Inflammatory macrophage (primary cell): ENCODE data around the gene RICTOR.
"Not testable (repeated sequence)": the region's sequence is repeated elsewhere in the genome, so short reads cannot be mapped to it uniquely, and the experiment has no call there.

Experiments used
- DNase-seq, 2 donors: peaks; one replicate each; pipeline ENCODE4 v3.0.0-alpha.2; 2020 to 2022

Gene RICTOR

GRCh38 chr5:39055027-39055767 lies 19.0 kb downstream of the RICTOR start:
- no peak for DNase-seq

GRCh38 chr5:39053189-39053588 lies 21.0 kb downstream of the RICTOR start:
- no peak for DNase-seq

DNA sequence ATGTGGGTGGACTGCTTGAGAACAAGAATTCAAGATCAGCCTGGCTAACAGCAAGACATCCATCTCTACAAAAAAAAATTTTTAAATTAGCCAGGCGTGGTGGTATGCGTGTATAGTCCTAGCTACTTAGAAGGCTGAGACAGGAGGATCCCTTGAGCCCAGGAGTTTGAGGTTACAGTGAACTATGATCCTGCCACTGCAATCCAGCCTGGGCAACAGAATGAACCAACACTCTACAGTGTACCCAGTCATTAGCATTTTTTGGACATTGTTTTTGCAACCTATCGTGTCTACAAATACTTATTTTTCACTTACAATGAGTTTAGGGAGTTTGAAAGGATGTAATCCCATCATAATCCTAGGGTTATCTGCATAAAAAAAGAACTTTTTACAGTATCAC lies 22.1 kb downstream of the RICTOR start:
- DNase-seq = no peak

DNA sequence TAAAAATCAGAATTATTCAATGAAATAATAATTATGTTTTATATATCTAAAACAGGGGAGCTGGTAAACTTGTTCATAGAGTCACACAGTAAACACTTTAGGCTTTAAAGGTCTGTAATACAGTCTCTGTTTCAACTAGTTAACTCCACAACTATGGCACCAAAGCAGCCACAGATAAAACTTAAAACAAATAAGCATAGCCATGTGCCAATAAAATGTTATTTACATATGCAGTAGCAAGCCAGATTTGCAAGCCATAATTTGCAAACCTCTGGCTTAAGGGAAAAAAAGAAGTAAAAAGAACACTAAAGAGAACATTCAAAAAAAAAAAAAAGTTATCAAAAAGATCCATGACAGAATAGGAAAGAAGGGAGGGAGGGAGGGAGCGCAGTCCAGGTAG lies 24.9 kb downstream of the RICTOR start:
- no peak for DNase-seq

- no peak for DNase-seq
Measured at GRCh38 chr5:39040875-39041274, 33.3 kb downstream of the RICTOR start.

DNA sequence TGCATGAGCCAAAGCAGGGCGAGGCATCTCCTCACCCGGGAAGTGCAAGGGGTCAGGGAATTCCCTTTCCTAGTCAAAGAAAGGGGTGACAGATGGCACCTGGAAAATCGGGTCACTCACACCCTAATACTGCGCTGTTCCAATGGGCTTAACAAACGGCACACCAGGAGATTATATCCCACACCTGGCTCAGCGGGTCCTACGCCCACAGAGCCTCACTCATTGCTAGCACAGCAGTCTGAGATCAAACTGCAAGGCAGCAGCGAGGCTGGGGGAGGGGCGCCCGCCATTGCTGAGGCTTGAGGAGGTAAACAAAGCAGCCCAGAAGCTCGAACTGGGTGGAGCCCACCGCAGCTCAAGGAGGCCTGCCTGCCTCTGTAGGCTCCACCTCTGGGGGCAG lies 39.7 kb downstream of the RICTOR start:
- DNase-seq = not testable (repeated sequence)

DNA sequence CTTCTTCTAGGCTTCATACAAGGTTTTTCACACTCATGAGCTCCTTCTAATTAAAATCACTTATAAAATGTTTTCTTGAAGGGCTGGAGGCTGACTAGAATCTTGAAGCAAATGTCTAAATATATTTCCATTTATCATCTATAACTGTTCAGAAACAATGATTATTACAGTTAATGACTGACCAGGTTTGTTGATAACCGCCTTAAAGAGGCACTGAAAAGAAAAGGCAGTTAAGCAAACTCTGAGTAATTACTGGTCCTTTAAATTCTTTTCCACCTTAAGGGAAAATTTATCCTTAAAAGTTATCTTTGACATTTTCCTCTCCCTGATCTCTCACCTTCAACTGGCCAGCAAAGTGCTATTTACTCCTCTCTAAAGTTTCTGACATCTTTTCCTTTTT lies 43.2 kb downstream of the RICTOR start:
- DNase-seq = no peak

DNA sequence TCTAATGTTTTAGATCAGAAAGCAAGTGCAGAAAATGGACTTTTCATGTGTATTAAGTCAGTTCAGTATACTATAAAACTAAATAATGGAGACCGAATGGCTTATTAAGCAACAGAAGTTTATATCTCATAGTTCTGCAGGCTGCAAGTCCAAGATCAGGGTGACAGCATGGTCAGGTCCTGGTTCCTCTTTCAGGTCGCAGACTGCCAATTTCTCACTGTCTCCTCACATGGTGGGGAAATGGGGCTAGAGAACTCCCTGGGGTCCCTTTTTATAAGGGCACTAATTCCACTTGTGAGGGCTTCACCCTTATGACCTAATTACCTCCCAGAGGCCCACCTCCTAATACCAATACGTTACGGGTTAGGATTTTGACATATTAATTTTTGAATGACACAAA lies 48.7 kb downstream of the RICTOR start:
- peak; percentile 48 to 64 for DNase-seq

GRCh38 chr5:39024884-39025283 lies 49.3 kb downstream of the RICTOR start:
- DNase-seq = no peak

DNA sequence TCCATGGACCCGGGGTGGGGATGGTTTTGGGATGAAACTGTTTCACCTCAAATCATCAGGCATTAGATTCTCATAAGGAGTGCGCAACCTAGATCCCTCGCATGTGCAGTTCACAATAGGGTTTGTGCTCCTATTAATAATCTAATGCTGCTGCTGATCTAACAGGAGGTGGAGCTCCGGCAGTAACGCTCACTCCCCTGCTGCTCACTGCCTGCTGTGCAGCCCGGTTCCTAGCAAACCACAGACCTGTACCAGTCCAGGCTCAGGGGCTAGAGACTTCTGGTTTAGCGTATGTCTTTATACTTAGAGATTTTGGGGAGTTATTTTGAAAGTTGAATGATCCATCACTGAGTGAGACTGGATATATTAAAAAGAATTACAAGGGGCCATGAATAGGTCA lies 50.2 kb downstream of the RICTOR start:
- DNase-seq = no peak

- DNase-seq = no peak
Measured at GRCh38 chr5:39023121-39023520, 51.1 kb downstream of the RICTOR start.

- no peak for DNase-seq
Measured at GRCh38 chr5:39022151-39022550, 52.0 kb downstream of the RICTOR start.

- no peak for DNase-seq
Measured at GRCh38 chr5:39021413-39021812, 52.8 kb downstream of the RICTOR start.

DNA sequence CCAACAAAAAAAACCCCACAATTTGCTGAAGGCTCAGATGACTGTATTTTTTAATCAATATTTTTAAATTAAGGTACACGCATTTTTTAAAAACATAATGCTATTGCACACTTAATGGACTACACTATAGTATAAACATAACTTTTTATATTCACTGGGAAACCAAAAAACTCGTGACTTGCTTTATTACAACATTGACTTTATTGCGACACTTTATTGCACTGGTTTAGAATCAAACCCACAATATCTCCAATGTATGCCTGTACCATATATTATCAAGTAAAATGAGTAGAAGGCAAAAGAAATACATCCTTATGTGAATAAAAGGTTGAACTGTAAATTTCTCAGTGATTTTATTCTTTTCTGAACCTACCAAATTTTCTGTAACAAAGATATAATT lies 53.7 kb downstream of the RICTOR start:
- peak; percentile 40 to 67 for DNase-seq

DNA sequence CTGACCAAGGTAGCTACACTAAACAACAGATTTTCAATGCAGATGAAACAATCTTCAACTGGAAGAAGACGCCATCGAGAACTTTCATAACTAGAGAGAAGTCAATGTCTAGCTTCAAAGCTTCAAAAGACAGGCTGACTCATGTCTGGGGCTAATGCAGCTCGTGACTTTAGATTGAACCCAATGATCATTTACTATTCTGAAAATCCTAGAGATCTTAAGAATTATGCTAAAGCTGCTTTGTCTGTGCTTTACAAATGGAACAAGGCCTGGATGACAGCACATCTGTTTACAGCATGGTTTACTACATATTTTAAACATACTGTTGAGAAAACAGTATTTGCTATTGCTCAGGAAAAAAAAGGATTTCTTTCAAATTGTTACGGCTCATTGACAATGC lies 54.9 kb downstream of the RICTOR start:
- no peak for DNase-seq

DNA sequence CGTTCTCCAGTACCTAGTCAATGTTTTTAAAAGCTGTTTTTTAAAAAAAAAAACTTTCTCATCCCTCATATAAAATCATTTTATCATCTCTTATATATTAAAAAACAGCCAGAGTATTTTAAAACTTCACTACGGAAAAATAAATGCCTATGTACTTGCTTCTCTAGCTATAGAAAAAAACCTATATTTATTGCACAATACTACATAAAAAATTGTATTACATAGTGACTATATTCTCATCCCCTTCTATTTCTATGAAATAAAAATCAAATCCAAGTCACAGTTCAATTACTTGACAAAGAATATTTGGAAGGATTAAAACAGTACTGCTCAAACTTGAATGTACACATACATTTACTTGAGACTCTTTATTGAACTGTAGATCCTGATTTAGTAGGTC lies 56.7 kb downstream of the RICTOR start:
- no peak for DNase-seq

GRCh38 chr5:39016587-39017275 lies 57.5 kb downstream of the RICTOR start:
- no peak for DNase-seq

DNA sequence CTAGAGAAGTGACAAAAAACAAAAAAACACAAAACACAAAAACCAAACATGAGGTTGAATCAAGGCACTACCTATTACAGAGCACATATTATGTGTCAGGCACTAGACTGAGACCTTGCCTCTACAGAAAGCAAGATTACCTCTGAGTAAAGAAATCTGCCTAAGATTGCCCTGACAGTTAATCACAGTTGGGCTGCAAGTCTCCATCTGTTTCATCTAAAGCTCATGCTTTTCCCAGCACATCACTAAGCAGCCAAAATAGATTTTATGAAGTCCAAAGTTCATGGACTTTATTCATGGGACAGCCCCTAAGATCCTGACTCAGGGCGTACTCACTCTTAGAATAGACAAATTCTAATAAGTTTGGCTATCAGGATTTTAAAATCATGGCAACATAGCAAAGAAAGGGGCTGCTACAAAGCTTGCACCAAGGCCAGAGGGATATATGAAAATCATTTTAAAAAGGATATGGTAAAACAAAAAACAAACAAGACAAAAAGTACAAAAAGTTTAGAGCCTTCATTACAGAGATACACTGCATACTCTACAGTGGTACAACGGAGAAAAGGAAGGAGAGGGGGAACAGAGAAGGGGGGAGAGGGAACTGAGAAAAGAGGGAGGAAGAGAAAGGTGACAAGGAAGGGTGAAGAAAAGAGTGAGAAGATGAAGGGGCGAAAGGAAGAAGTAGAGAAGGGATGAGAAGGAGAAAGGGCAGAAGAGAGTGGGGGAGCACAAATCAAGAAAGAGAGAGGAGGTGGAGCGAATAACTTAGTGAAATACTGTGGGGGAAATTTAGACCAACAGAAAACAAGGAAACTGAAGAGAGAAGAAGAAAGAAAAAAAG lies 58.2 kb downstream of the RICTOR start:
- no peak for DNase-seq

DNA sequence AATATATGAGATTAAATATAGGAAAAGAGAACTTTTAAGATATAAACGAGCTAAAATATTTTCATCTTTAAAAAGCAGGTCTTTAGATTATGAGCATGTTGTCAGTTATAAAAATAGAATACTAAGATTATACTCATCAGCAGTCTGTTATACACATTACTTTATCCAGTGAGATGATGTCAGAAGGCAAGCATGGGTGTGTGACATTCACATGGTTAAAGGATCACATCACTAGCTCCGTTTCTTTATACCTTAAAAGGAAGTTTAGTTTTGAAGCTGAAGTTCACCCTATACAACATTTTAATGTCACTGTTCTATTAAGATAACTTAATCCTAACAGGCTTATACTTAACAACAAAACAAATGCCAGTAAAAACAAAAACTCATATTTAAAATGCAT lies 59.6 kb downstream of the RICTOR start:
- DNase-seq = peak; percentile 48 to 68

DNA sequence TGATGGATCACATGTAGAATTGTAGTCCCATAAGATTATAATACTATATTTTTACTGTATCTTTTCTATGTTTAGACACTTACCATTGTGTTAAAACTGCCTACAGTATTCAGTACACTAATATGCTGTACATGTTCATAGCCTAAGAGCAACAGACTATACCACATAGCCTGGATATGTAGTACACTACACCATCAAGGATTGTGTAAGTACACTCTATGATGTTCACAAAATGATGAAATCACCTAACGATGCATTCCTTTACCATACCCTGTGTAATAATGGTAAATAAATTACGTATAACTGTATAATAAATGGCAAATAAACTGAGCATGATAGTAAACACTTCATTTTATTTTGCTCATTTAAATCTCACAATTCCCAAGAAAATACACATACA lies 60.3 kb downstream of the RICTOR start:
- no peak for DNase-seq

GRCh38 chr5:39010958-39011357 lies 63.2 kb downstream of the RICTOR start:
- DNase-seq = not testable (repeated sequence)

GRCh38 chr5:39009981-39010380 lies 64.2 kb downstream of the RICTOR start:
- DNase-seq = no peak

GRCh38 chr5:39009280-39009679 lies 64.9 kb downstream of the RICTOR start:
- no peak for DNase-seq

DNA sequence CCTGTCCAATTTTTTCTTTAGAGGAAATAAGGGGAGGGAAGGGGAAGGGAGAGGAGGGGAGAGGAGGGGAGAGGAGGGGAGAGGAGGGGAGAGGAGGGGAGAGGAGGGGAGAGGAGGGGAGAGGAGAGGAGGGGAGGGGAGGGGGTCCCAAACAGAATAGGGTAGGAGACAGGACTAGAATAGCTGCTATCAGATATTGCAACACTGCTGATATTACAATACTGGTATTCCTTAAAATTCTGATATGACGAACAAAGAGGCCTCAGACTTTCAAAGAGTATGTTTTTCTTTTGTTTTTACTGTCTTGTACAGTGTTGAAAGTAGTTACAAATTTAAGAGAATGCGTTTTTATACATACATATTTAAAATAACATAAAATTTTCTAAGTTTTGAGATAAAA lies 67.5 kb downstream of the RICTOR start:
- DNase-seq = no peak
